HFFc6 (cell line): Measurements from ENCODE around the gene CD82. TPM values are rescaled to one million over a fixed set of nuclear protein-coding genes. Genes with fewer than 3 reads are reported as not detected.

ENCODE experiments used
- DNase-seq: peaks from one replicate; pipeline ENCODE4 v3.0.0-alpha.2; 2018
- H3K27ac Mint-ChIP-seq: 2 replicates; pipeline ENCODE4 v1.8.0; 2020; ENCODE audit warnings: mild to moderate bottlenecking, mixed read lengths
- H3K27me3 Mint-ChIP-seq: 2 replicates; pipeline ENCODE4 v1.8.0; 2021; ENCODE audit warnings: mild to moderate bottlenecking, moderate library complexity, mixed read lengths; ENCODE audit not compliant: insufficient read depth
- H3K36me3 Mint-ChIP-seq: 2 replicates; pipeline ENCODE4 v1.8.0; 2021; ENCODE audit warnings: low read depth, mixed read lengths
- H3K4me1 Mint-ChIP-seq: 2 replicates; pipeline ENCODE4 v1.8.0; 2020; ENCODE audit warnings: low read depth, mixed read lengths
- H3K4me3 Mint-ChIP-seq: 2 replicates; pipeline ENCODE4 v1.8.0; 2020; ENCODE audit warnings: mild to moderate bottlenecking, moderate library complexity, mixed read lengths
- H3K9me3 Mint-ChIP-seq: 2 replicates; pipeline ENCODE4 v1.8.0; 2020; ENCODE audit warnings: mild to moderate bottlenecking, mixed read lengths
- total RNA-seq, 6 experiments: library from RNA; stranded (reverse); fragmentation: NEBNext Ultra II Directional; extraction: Animal tissue kit (Norgen Biotek cat#: 25700); gene quantifications; 2 replicates in 1 of 6; 3 replicates in 5 of 6; pipeline ENCODE4 v1.2.3, GENCODE V29; 2021
- TF ChIP-seq, protein P1 (sequence below): fragments of 200-600 bp; sonication (generic); IDR thresholded peaks from 2 replicates; pipeline ENCODE4 v1.5.0; 2021; ENCODE audit warnings: antibody characterized with exemption, mild to moderate bottlenecking

The CD82 gene
- total RNA-seq, 6 experiments from 2014 or later: 17.3 to 31.7 (median 20.7) TPM

DNA sequence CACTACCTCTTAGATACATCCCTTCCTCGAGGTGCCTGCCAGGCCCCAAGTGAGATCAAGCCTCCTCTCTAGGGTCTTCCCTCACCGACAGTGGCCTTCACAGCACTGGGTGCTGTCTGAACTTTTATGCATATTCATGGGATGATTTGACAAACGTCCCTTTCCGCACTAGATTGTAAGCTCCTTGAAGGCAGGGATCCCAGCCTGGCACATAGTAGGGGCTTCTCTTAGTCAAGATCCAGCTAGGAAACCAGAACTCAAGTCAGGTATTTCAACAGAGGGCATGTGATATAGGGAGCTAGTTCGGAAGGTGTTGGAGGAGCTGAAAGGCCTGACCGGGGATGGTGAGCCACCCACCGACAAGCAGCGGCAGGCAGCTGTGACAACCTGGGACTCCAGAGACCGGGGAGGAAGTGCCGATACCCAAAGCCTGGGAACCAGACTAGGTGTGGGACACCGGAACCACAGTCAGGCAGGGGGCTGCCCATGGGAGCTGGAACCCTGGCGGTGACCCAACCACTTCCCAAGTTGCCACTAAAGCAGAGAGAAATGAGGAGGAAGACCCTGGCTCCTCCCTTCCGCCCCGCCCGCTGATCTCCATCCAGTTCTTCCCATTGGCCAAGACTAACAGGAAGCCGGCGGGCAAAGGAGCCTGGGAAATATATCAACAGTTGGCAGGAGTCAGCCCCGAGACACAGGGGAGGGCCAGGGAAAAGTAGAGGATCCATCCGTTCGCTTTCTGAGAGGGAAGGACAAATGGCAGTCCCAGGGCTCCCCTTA is 39.8 kb upstream of the CD82 start:
- Mint-ChIP-seq H3K36me3 (no peaks in the 10 kb centered on the region), H3K27ac (no peak overlapping the region), H3K4me1 (no peaks in the 10 kb centered on the region), H3K27me3 (peaks cover 42% of the 10 kb centered on the region), H3K4me3 (no peak overlapping the region), H3K9me3 (no peaks in the 10 kb centered on the region)
- no peak for DNase-seq
- TF ChIP-seq, protein P1, sequence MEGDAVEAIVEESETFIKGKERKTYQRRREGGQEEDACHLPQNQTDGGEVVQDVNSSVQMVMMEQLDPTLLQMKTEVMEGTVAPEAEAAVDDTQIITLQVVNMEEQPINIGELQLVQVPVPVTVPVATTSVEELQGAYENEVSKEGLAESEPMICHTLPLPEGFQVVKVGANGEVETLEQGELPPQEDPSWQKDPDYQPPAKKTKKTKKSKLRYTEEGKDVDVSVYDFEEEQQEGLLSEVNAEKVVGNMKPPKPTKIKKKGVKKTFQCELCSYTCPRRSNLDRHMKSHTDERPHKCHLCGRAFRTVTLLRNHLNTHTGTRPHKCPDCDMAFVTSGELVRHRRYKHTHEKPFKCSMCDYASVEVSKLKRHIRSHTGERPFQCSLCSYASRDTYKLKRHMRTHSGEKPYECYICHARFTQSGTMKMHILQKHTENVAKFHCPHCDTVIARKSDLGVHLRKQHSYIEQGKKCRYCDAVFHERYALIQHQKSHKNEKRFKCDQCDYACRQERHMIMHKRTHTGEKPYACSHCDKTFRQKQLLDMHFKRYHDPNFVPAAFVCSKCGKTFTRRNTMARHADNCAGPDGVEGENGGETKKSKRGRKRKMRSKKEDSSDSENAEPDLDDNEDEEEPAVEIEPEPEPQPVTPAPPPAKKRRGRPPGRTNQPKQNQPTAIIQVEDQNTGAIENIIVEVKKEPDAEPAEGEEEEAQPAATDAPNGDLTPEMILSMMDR: no peak

DNA sequence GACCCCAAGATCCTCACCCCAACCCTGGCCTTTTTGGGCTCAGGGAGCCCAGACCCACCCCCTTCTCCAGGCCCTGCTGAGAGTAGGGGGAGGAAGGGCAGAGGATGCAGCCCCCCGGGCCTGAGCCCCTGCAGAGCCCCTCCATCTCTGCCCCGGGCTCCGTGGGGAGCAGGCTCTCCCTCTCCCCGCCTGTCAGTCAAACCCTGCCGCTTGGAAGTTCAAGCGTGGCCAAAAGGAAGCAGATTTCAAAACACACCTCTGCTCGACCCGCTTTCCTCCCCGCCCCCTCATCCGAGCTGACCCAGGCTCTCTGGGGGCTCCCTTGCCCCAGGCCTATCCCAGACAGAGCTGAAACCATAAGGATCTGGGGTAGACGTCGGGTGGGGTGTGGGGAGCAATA is 39.0 kb upstream of the CD82 start:
- TF ChIP-seq, protein P1: no peak
- no peaks in the 10 kb centered on the region for H3K4me1 Mint-ChIP-seq
- H3K4me3 Mint-ChIP-seq: no peak overlapping the region
- H3K9me3 Mint-ChIP-seq: no peaks in the 10 kb centered on the region
- H3K36me3 Mint-ChIP-seq: no peaks in the 10 kb centered on the region
- DNase-seq: no peak
- peaks cover 38% of the 10 kb centered on the region for H3K27me3 Mint-ChIP-seq
- no peak overlapping the region for H3K27ac Mint-ChIP-seq

DNA sequence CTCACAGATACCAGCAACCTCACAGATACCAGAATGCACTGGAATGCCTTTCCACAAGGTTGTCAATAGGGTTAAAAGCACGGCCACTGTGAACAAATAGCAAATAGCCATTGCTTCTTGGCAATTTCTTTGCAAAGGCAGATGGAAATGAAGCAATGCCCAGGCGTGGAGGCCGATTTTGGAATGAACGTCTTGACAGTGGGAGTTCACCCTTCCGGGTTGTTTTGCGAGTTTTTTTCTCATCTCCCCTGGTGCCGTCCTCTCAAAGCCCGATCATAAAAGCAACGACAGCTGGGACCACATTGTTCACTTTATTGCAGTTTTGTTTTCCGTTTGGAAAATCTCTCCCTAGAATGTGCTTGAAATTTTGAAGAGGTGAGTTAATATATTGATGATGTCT is 38.0 kb upstream of the CD82 start:
- peaks cover 40% of the 10 kb centered on the region for H3K27me3 Mint-ChIP-seq
- TF ChIP-seq, protein P1: no peak
- no peak for DNase-seq
- no peak overlapping the region for H3K4me3 Mint-ChIP-seq
- H3K27ac Mint-ChIP-seq: no peak overlapping the region
- H3K9me3 Mint-ChIP-seq: no peaks in the 10 kb centered on the region
- no peaks in the 10 kb centered on the region for H3K36me3 Mint-ChIP-seq
- no peaks in the 10 kb centered on the region for H3K4me1 Mint-ChIP-seq

DNA sequence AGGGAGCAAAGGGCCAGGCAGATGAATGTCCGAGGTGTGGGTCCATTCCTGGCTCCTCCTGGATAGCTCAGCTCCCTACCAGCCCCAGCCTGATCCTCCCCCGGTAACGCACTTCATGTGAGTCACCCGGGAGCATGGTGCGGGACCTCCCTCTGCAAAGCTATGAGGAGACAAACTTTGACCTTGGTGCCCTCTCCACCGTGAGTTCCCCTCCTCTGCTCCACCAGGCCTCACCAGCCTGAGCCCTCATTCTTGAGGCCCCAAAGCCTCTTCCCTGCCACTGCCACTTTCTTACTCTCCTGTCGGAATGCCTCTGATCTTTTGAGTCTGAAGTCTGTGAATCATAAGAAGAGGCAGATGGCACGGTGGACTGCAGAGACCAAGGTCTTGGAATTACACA is 37.4 kb upstream of the CD82 start:
- TF ChIP-seq, protein P1: no peak
- Mint-ChIP-seq H3K9me3 (no peaks in the 10 kb centered on the region), H3K27me3 (peaks cover 41% of the 10 kb centered on the region), H3K36me3 (no peaks in the 10 kb centered on the region), H3K4me1 (no peaks in the 10 kb centered on the region), H3K27ac (no peak overlapping the region), H3K4me3 (no peak overlapping the region)
- DNase-seq: no peak

- TF ChIP-seq, protein P1: no peak
- Mint-ChIP-seq H3K4me3 (no peak overlapping the region), H3K27me3 (peaks cover 41% of the 10 kb centered on the region)
These were observed 36.9 kb upstream of the CD82 start for GRCh38 chr11:44528581-44528980.

More at GRCh38 chr11:44528581-44528980, 36.9 kb upstream of the CD82 start:
- DNase-seq: no peak
- Mint-ChIP-seq H3K36me3 (no peaks in the 10 kb centered on the region), H3K9me3 (no peaks in the 10 kb centered on the region), H3K4me1 (no peaks in the 10 kb centered on the region), H3K27ac (no peak overlapping the region)
